GM12872 (cell line): ENCODE measurements around the gene TBC1D16.

Experiments used
- CTCF ChIP-seq: IDR thresholded peaks from 3 replicates; pipeline ENCODE4 v1.5.1; 2011; ENCODE audit warnings: low read depth, mild to moderate bottlenecking, low read length, moderate library complexity; ENCODE audit not compliant: insufficient read depth

TBC1D16 gene

GRCh38 chr17:80034791-80035686 lies 633 bp downstream of the TBC1D16 start:
- no peak for TF ChIP-seq CTCF

GRCh38 chr17:80033840-80034239 lies 1.8 kb downstream of the TBC1D16 start:
- TF ChIP-seq CTCF, result no peak

GRCh38 chr17:80032614-80033171 lies 3.0 kb downstream of the TBC1D16 start:
- TF ChIP-seq CTCF, result no peak

- no peak for TF ChIP-seq CTCF
Measured at GRCh38 chr17:80031691-80032430, 3.8 kb downstream of the TBC1D16 start.

GRCh38 chr17:80030730-80031410 lies 4.8 kb downstream of the TBC1D16 start:
- TF ChIP-seq CTCF, result no peak

- no peak for TF ChIP-seq CTCF
Measured at GRCh38 chr17:80029258-80029974, 6.3 kb downstream of the TBC1D16 start.
